Tibial artery (tissue), 4 donors: ENCODE data around the gene RAB30.
A peak's percentile ranks its signal among the peaks of the same experiment; 100 is the strongest.

ENCODE experiments used
- DNase-seq, 2 donors: peaks; one replicate each; pipeline ENCODE4 v3.0.0-alpha.2; 2019
- H3K27ac ChIP-seq, 2 donors: fragments of 200-600 bp; sonication (generic) in 1 of 2; 1 replicate in 1 of 2; 2 replicates in 1 of 2; pipeline ENCODE4 v1.5.1; 2018 to 2019; ENCODE audit warnings: mild to moderate bottlenecking in 1 of 2
- H3K27me3 ChIP-seq, 2 donors: fragments of 200-600 bp; sonication (generic) in 1 of 2; one replicate each; pipeline versions ENCODE4 v1.5.1 to v1.6.0; 2016 to 2019
- H3K36me3 ChIP-seq, 3 donors: fragments of 200-600 bp; sonication (generic) in 2 of 3; one replicate each; pipeline ENCODE4 v1.5.1; 2016 to 2019; ENCODE audit warnings: mild to moderate bottlenecking in 2 of 3
- H3K4me1 ChIP-seq, 4 donors: fragments of 200-600 bp; sonication (generic) in 2 of 4; 1 replicate in 3 of 4; 2 replicates in 1 of 4; pipeline ENCODE4 v1.5.1; 2016 to 2019
- H3K4me3 ChIP-seq, 2 donors: fragments of 200-600 bp; sonication (generic) in 1 of 2; 1 replicate in 1 of 2; 2 replicates in 1 of 2; pipeline ENCODE4 v1.5.1; 2018 to 2019; ENCODE audit warnings: mild to moderate bottlenecking in 2 of 2
- H3K9me3 ChIP-seq, 3 donors: fragments of 200-600 bp; sonication (generic) in 1 of 3; one replicate each; pipeline ENCODE4 v1.5.1; 2016 to 2019
- CTCF ChIP-seq, 2 experiments: fragments of 200-600 bp in 1 of 2; fragments of 450-650 bp in 1 of 2; IDR thresholded peaks; one replicate each; pipeline ENCODE4 v1.5.1; 2017 to 2019; ENCODE audit warnings: antibody characterized with exemption in 2 of 2, mild to moderate bottlenecking in 1 of 2, moderate library complexity in 1 of 2
- intact Hi-C: fragments of 100-400 bp; cut with DNase I; formaldehyde crosslinking; loops from one replicate; pipeline ENCODE4 v1.15.0; 2023; ENCODE audit warnings: low total_unique reads

Gene RAB30

GRCh38 chr11:82995754-82996398, 75.8 kb downstream of the RAB30 start:
- peaks cover 0 to 36% (median 22%) of the 10 kb centered on the region in 4 donors for H3K4me1 ChIP-seq
- H3K27me3 ChIP-seq, result no peaks in the 10 kb centered on the region
- H3K9me3 ChIP-seq, result no peaks in the 10 kb centered on the region
- H3K36me3 ChIP-seq, result no peaks in the 10 kb centered on the region
- intact Hi-C loops, result no loop called here
- peak overlapping the region in 1 of 2 donors; percentile 8 for H3K27ac ChIP-seq
- peak in 1 of 2 donors; percentile 24 for DNase-seq
- TF ChIP-seq CTCF (IDR thresholded peaks at IDR 0.05), result no peak
- no peak overlapping the region for H3K4me3 ChIP-seq

- TF ChIP-seq CTCF (IDR thresholded peaks at IDR 0.05), result no peak
- H3K9me3 ChIP-seq, result no peaks in the 10 kb centered on the region
- no peak overlapping the region for H3K4me3 ChIP-seq
- H3K27ac ChIP-seq, result peak overlapping the region in 1 of 2 donors; percentile 8
- intact Hi-C loops, result no loop called here
- H3K27me3 ChIP-seq, result no peaks in the 10 kb centered on the region
- DNase-seq, result no peak
- H3K4me1 ChIP-seq, result peaks cover 0 to 36% (median 22%) of the 10 kb centered on the region in 4 donors
- H3K36me3 ChIP-seq, result no peaks in the 10 kb centered on the region
Observed at GRCh38 chr11:82995235-82995634, 76.5 kb downstream of the RAB30 start.

- Histone ChIP-seq H3K4me1 (peaks cover 0 to 36% (median 21%) of the 10 kb centered on the region in 4 donors), H3K27me3 (no peaks in the 10 kb centered on the region), H3K27ac (no peak overlapping the region), H3K9me3 (no peaks in the 10 kb centered on the region), H3K36me3 (no peaks in the 10 kb centered on the region), H3K4me3 (no peak overlapping the region)
- no peak for TF ChIP-seq CTCF (IDR thresholded peaks at IDR 0.05)
- DNase-seq, result no peak
- intact Hi-C loops, result no loop called here
Observed at GRCh38 chr11:82994604-82995230, 77.0 kb downstream of the RAB30 start.

- no peak overlapping the region for H3K4me3 ChIP-seq
- peaks cover 0 to 32% (median 14%) of the 10 kb centered on the region in 4 donors for H3K4me1 ChIP-seq
- intact Hi-C loops, result no loop called here
- H3K36me3 ChIP-seq, result peaks cover 0 to 3% (median 0%) of the 10 kb centered on the region in 3 donors
- DNase-seq, result no peak
- no peak for TF ChIP-seq CTCF (IDR thresholded peaks at IDR 0.05)
- no peaks in the 10 kb centered on the region for H3K27me3 ChIP-seq
- no peaks in the 10 kb centered on the region for H3K9me3 ChIP-seq
- peak overlapping the region in 1 of 2 donors; percentile 40 for H3K27ac ChIP-seq
Observed at GRCh38 chr11:82992223-82992622, 79.5 kb downstream of the RAB30 start.

- intact Hi-C loops, result loop anchor here (5.0 kb wide), 1 partner anchor 82 kb away; the partner anchor contains the start of gene RAB30
Observed at GRCh38 chr11:82989628-82990404, 81.9 kb downstream of the RAB30 start.

More at GRCh38 chr11:82989628-82990404, 81.9 kb downstream of the RAB30 start:
- Histone ChIP-seq H3K4me1 (peaks cover 0 to 14% (median 5%) of the 10 kb centered on the region in 4 donors), H3K9me3 (no peaks in the 10 kb centered on the region), H3K4me3 (no peak overlapping the region), H3K27ac (no peak overlapping the region), H3K27me3 (no peaks in the 10 kb centered on the region), H3K36me3 (peaks cover 0 to 19% (median 6%) of the 10 kb centered on the region in 3 donors)
- DNase-seq, result no peak
- no peak for TF ChIP-seq CTCF (IDR thresholded peaks at IDR 0.05)
